Body of pancreas (tissue), 4 donors: ENCODE measurements around the gene GALNT9. TPM values are rescaled to one million over a fixed set of nuclear protein-coding genes. Genes with fewer than 3 reads are reported as not detected.

ENCODE experiments used
- ATAC-seq: fragments of 150-250 bp; one replicate; pipeline ENCODE4 v1.9.1; 2016
- DNase-seq, 4 donors: peaks; one replicate each; pipeline ENCODE4 v3.0.0-alpha.2; 2019
- H3K27ac ChIP-seq, 4 donors: fragments of 200-600 bp; sonication (generic); 1 replicate in 3 of 4; 2 replicates in 1 of 4; pipeline versions ENCODE4 v1.5.1 to v1.6.1; 2016 to 2019; ENCODE audit warnings: mild to moderate bottlenecking in 1 of 4, mixed read lengths in 1 of 4, moderate library complexity in 1 of 4
- H3K27me3 ChIP-seq, 2 donors: fragments of 200-600 bp; sonication (generic); one replicate each; pipeline ENCODE4 v1.6.0; 2016; ENCODE audit warnings: mild to moderate bottlenecking in 1 of 2
- H3K36me3 ChIP-seq, 2 donors: fragments of 200-600 bp; sonication (generic); replicated peaks in 1 of 2; 2 replicates each; pipeline ENCODE4 v1.5.1; 2016; ENCODE audit warnings: low read depth in 2 of 2; ENCODE audit not compliant: insufficient read depth in 1 of 2
- H3K4me1 ChIP-seq: fragments of 200-600 bp; sonication (generic); one replicate; pipeline ENCODE4 v1.6.0; 2016
- H3K4me3 ChIP-seq, 2 donors: fragments of 200-600 bp; sonication (generic); 1 replicate in 1 of 2; 2 replicates in 1 of 2; pipeline ENCODE4 v1.5.1; 2016 to 2019
- H3K9me3 ChIP-seq, 3 donors: fragments of 200-600 bp; sonication (generic); 1 replicate in 2 of 3; 2 replicates in 1 of 3; pipeline ENCODE4 v1.5.1; 2016
- CTCF ChIP-seq, 7 experiments: fragments of 450-650 bp in 4 of 7; fragments of 200-600 bp in 3 of 7; sonication (generic) in 3 of 7; IDR thresholded peaks; one replicate each; pipeline ENCODE4 v1.5.1; 2016 to 2019; ENCODE audit warnings: antibody characterized with exemption in 7 of 7
- POLR2A ChIP-seq, 3 donors: fragments of 450-650 bp; IDR thresholded peaks; one replicate each; pipeline ENCODE4 v1.6.1; 2016; ENCODE audit warnings: antibody characterized with exemption in 3 of 3, mild to moderate bottlenecking in 2 of 3
- WGBS, 2 donors: methylation state at CpG; one replicate each; pipeline ENCODE4 v1.1.5; 2017; 5-methylcytosine and 5-hydroxymethylcytosine counted together
- intact Hi-C: fragments of 100-400 bp; cut with DNase I; formaldehyde crosslinking; loops from one replicate; pipeline ENCODE4 v1.15.1; 2023
- total RNA-seq, 2 donors: library from RNA; depleted of rRNA; stranded (reverse); fragments of >200 nt; gene quantifications; one replicate each; pipeline ENCODE4 v1.1.0, GENCODE V29; 2016

Gene GALNT9
- total RNA-seq, 2 donors from 2014 or later: not detected

GRCh38 chr12:132270969-132271754, 58.2 kb downstream of the GALNT9 start:
- H3K9me3 ChIP-seq: no peaks in the 10 kb centered on the region
- no peak overlapping the region for H3K27ac ChIP-seq
- no peak for DNase-seq
- intact Hi-C loops: no loop called here
- no peak overlapping the region for H3K4me3 ChIP-seq
- no peak for ATAC-seq
- TF ChIP-seq CTCF (IDR thresholded peaks at IDR 0.05) (no peak), POLR2A (IDR thresholded peaks at IDR 0.05) (no peak)
- H3K36me3 ChIP-seq: no peaks in the 10 kb centered on the region
- 51 to 55% methylated on average over 26 to 41 of the region's 41 CpGs for WGBS, 2 donors
- peaks cover 0 to 5% of the 10 kb centered on the region in 2 donors for H3K27me3 ChIP-seq
- no peaks in the 10 kb centered on the region for H3K4me1 ChIP-seq

GRCh38 chr12:132270516-132270915, 58.9 kb downstream of the GALNT9 start:
- H3K27ac ChIP-seq: no peak overlapping the region
- no peak for DNase-seq
- no peaks in the 10 kb centered on the region for H3K4me1 ChIP-seq

GRCh38 chr12:132269271-132269968, 60.0 kb downstream of the GALNT9 start:
- TF ChIP-seq CTCF (IDR thresholded peaks at IDR 0.05) (no peak), POLR2A (IDR thresholded peaks at IDR 0.05) (no peak)
- 72 to 75% methylated on average over 40 to 43 of the region's 44 CpGs for WGBS, 2 donors
- intact Hi-C loops: no loop called here
- Histone ChIP-seq H3K4me1 (no peaks in the 10 kb centered on the region), H3K27ac (no peak overlapping the region), H3K9me3 (no peaks in the 10 kb centered on the region), H3K4me3 (no peak overlapping the region), H3K36me3 (no peaks in the 10 kb centered on the region), H3K27me3 (no peaks in the 10 kb centered on the region)
- ATAC-seq (no peak), DNase-seq (no peak)

More at GRCh38 chr12:132270516-132270915, 58.9 kb downstream of the GALNT9 start:
- Histone ChIP-seq H3K9me3 (no peaks in the 10 kb centered on the region), H3K27me3 (no peaks in the 10 kb centered on the region), H3K4me3 (no peak overlapping the region), H3K36me3 (no peaks in the 10 kb centered on the region)
- ATAC-seq: no peak
- TF ChIP-seq CTCF (IDR thresholded peaks at IDR 0.05) (no peak), POLR2A (IDR thresholded peaks at IDR 0.05) (no peak)
- WGBS, 2 donors: 33 to 52% methylated on average over 4 to 12 of the region's 12 CpGs
- intact Hi-C loops: no loop called here

- 71 to 72% methylated on average over 26 of the region's 26 CpGs for WGBS, 2 donors
- H3K4me1 ChIP-seq: no peaks in the 10 kb centered on the region
- H3K27ac ChIP-seq: no peak overlapping the region
- H3K9me3 ChIP-seq: no peaks in the 10 kb centered on the region
- no peaks in the 10 kb centered on the region for H3K36me3 ChIP-seq
- DNase-seq (no peak), ATAC-seq (no peak)
- no peaks in the 10 kb centered on the region for H3K27me3 ChIP-seq
- no peak overlapping the region for H3K4me3 ChIP-seq
- TF ChIP-seq CTCF (IDR thresholded peaks at IDR 0.05) (no peak), POLR2A (IDR thresholded peaks at IDR 0.05) (no peak)
- intact Hi-C loops: no loop called here
Measured at GRCh38 chr12:132268674-132269073, 60.7 kb downstream of the GALNT9 start.
